Karpas-422 (cell line): ENCODE measurements around the gene ATOH8. TPM values are rescaled to one million over a fixed set of nuclear protein-coding genes. Genes with fewer than 3 reads are reported as not detected.

Source experiments
- DNase-seq: peaks from one replicate; pipeline ENCODE4 v3.0.0-alpha.2; 2015
- H2AFZ ChIP-seq: fragments of 200-600 bp; sonication (generic); 2 replicates; pipeline ENCODE4 v1.6.1; 2014; ENCODE audit warnings: antibody characterized with exemption, low read length, mixed read lengths
- H3K27ac ChIP-seq: fragments of 200-600 bp; sonication (generic); 2 replicates; pipeline ENCODE4 v1.5.1; 2014; ENCODE audit warnings: mild to moderate bottlenecking, low read length, moderate library complexity
- H3K27me3 ChIP-seq: fragments of 200-600 bp; sonication (generic); 2 replicates; pipeline ENCODE4 v1.6.1; 2014; ENCODE audit warnings: low read length, mixed read lengths
- H3K36me3 ChIP-seq: fragments of 200-600 bp; sonication (generic); 2 replicates; pipeline ENCODE4 v1.6.1; 2014; ENCODE audit warnings: low read length, mixed read lengths; ENCODE audit not compliant: insufficient read depth
- H3K4me1 ChIP-seq: fragments of 200-600 bp; sonication (generic); 2 replicates; pipeline ENCODE4 v1.6.1; 2014; ENCODE audit warnings: mild to moderate bottlenecking, low read length, mixed read lengths
- H3K4me2 ChIP-seq: fragments of 200-600 bp; sonication (generic); 2 replicates; pipeline ENCODE4 v1.6.1; 2014; ENCODE audit warnings: low read length, low read depth, mild to moderate bottlenecking; ENCODE audit not compliant: poor library complexity, severe bottlenecking
- H3K4me3 ChIP-seq: fragments of 200-600 bp; sonication (generic); 2 replicates; pipeline ENCODE4 v1.5.1; 2014; ENCODE audit warnings: mild to moderate bottlenecking, antibody characterized with exemption, low read length, mixed read lengths
- H3K79me2 ChIP-seq: fragments of 200-600 bp; sonication (generic); 2 replicates; pipeline ENCODE4 v1.6.1; 2014; ENCODE audit warnings: mild to moderate bottlenecking, low read length, mixed read lengths
- H3K9ac ChIP-seq: fragments of 200-600 bp; sonication (generic); 2 replicates; pipeline ENCODE4 v1.6.0; 2014; ENCODE audit warnings: low read length
- H3K9me2 ChIP-seq: fragments of 200-600 bp; sonication (generic), shearing (Covaris generic); replicated peaks from 2 replicates; pipeline ENCODE4 v1.6.0; 2014; ENCODE audit warnings: mild to moderate bottlenecking, low read length, moderate library complexity; ENCODE audit not compliant: insufficient read depth
- H3K9me3 ChIP-seq: fragments of 300-700, 200-600 bp; sonication (generic); 2 replicates; pipeline ENCODE4 v1.6.1; 2014; ENCODE audit warnings: low read length, mixed read lengths
- H4K20me1 ChIP-seq: fragments of 200-600 bp; sonication (generic); 2 replicates; pipeline ENCODE4 v1.6.1; 2014; ENCODE audit warnings: mild to moderate bottlenecking, antibody characterized with exemption, low read length, low read depth; ENCODE audit not compliant: insufficient read depth
- total RNA-seq: library from RNA; depleted of rRNA; stranded (reverse); fragments of >200 nt; shearing (Covaris generic); gene quantifications from 2 replicates; pipeline ENCODE4 v1.2.3, GENCODE V29; 2014; ENCODE audit warnings: low replicate concordance

The ATOH8 gene
- total RNA-seq, 1 experiment from 2014 or later = not detected

- Histone ChIP-seq H3K4me3 (no peak overlapping the region), H2AFZ (no peak overlapping the region), H3K4me2 (no peak overlapping the region), H3K27ac (no peak overlapping the region), H3K27me3 (no peaks in the 10 kb centered on the region; the same call in 1 of the 2 replicates), H3K9me3 (no peaks in the 10 kb centered on the region), H3K36me3 (no peaks in the 10 kb centered on the region), H4K20me1 (no peaks in the 10 kb centered on the region; the same call in 1 of the 2 replicates), H3K79me2 (no peaks in the 10 kb centered on the region), H3K9ac (no peak overlapping the region), H3K4me1 (no peaks in the 10 kb centered on the region), H3K9me2 (no peaks in the 10 kb centered on the region)
- DNase-seq = no peak
These were observed 17.1 kb downstream of the ATOH8 start for GRCh38 chr2:85770786-85771409.

DNA sequence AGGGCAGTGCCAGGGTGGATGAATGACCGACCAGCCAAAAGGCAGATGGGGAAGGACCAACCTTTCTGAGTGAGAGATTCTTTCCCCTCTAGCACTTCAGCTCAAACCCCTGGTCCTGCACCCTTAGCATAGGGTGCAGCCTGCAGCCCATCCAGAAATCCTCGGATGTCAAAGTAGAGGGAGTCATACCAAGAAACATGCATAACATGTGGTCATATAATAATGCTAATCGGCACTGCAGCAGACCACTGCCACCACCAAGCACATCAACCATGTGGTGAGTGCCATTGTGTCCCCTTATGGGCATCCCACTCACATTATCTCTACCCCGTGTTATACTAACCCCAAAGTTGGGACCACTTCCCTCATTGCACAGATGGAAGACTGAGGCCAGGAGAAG lies 17.7 kb downstream of the ATOH8 start:
- H3K27ac ChIP-seq = no peak overlapping the region
- no peaks in the 10 kb centered on the region; the same call in 1 of the 2 replicates for H3K27me3 ChIP-seq
- H3K9ac ChIP-seq = no peak overlapping the region

DNA sequence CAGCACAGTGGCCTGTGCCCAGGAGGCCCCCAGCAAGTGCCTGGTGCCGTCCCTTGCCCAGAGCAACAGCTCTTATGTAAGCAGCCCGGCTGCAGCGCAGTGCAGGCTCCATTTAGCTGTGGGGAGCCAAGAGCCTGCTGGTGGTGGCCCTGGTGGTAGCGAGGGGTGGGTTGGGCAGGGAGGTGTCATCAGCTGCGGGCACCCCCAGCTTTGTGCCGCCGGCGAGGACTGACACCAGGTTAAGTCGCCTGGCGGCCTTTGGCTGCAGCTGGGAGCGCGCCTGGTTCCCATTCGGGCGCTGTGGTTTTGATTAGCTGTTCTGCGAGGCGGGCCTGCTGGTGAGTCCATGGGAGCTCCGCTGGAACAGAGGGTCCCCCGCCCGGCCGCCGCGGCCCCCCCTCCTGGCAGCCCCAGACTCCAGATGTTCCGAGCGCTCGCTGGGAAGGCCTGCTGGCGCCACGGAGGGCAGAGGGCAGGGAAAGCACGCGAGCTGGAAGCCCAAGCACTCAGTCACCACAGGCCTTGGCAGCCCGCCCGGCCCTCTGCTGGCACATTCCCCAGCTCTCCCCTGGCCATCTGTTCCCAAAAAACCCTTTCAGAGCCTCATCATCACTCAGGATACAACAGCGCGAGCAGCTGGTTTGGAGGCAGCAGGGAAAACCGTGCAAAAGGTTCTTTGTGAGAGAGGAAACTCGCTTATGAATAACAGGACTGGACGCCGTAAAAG lies 18.4 kb downstream of the ATOH8 start:
- Histone ChIP-seq H3K9ac (no peak overlapping the region), H2AFZ (no peak overlapping the region)

More for the DNA sequence above, 17.7 kb downstream of the ATOH8 start:
- Histone ChIP-seq H4K20me1 (no peaks in the 10 kb centered on the region; the same call in 1 of the 2 replicates), H3K4me2 (no peak overlapping the region), H3K4me1 (no peaks in the 10 kb centered on the region), H2AFZ (no peak overlapping the region), H3K79me2 (no peaks in the 10 kb centered on the region), H3K9me3 (no peaks in the 10 kb centered on the region), H3K9me2 (no peaks in the 10 kb centered on the region), H3K4me3 (no peak overlapping the region), H3K36me3 (no peaks in the 10 kb centered on the region)
- DNase-seq = no peak

DNA sequence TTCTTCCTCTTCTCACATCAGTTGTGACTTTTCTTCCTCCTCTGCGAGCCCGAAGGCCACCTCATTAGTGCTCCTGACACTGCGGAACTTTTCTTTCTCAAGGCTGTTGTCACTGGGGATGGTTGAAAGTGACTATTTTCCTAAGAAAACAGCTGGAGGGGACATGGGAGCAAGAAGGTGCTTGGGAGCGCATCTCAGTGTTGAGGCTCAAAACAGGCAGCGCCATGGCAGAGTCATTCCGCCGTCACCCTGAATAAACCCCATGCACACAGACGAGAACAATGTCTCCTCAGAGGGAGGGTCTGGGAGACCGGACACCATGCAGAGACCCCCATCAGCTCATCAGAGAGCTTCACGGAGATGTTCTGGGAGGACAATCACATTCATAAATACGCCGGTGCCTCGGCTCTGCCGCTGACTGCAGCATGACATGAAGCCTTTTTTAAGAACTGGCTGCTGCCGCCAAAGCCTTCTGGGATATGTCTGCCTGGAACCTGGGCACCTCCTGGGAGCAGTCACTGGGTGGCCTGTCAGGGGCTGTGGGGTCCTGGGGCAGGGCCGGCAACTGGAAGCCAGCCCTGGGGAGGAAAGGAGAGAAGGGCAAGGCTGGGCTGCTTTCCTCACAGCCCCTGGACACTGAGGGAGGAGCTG lies 19.2 kb downstream of the ATOH8 start:
- H3K27ac ChIP-seq = no peak overlapping the region
- H4K20me1 ChIP-seq = no peaks in the 10 kb centered on the region
- no peaks in the 10 kb centered on the region for H3K4me1 ChIP-seq
- no peak overlapping the region for H3K4me3 ChIP-seq
- no peaks in the 10 kb centered on the region; the same call in 1 of the 2 replicates for H3K27me3 ChIP-seq
- no peaks in the 10 kb centered on the region for H3K9me2 ChIP-seq
- no peaks in the 10 kb centered on the region for H3K9me3 ChIP-seq
- H3K79me2 ChIP-seq = no peaks in the 10 kb centered on the region
- no peak overlapping the region for H3K9ac ChIP-seq
- no peak overlapping the region for H2AFZ ChIP-seq
- no peak overlapping the region for H3K4me2 ChIP-seq
- no peak for DNase-seq
- H3K36me3 ChIP-seq = no peaks in the 10 kb centered on the region

More for the DNA sequence above, 18.4 kb downstream of the ATOH8 start:
- Histone ChIP-seq H3K4me2 (no peak overlapping the region), H3K79me2 (no peaks in the 10 kb centered on the region), H3K36me3 (no peaks in the 10 kb centered on the region), H3K9me2 (no peaks in the 10 kb centered on the region), H3K4me3 (no peak overlapping the region), H3K4me1 (no peaks in the 10 kb centered on the region), H4K20me1 (no peaks in the 10 kb centered on the region; the same call in 1 of the 2 replicates), H3K9me3 (no peaks in the 10 kb centered on the region), H3K27ac (no peak overlapping the region), H3K27me3 (no peaks in the 10 kb centered on the region; the same call in 1 of the 2 replicates)
- DNase-seq = no peak

GRCh38 chr2:85773692-85774091 lies 19.9 kb downstream of the ATOH8 start:
- no peaks in the 10 kb centered on the region for H3K9me2 ChIP-seq
- H4K20me1 ChIP-seq = no peaks in the 10 kb centered on the region
- H3K4me3 ChIP-seq = no peak overlapping the region
- no peak overlapping the region for H2AFZ ChIP-seq
- no peaks in the 10 kb centered on the region for H3K9me3 ChIP-seq
- H3K79me2 ChIP-seq = no peaks in the 10 kb centered on the region
- no peak overlapping the region for H3K4me2 ChIP-seq
- H3K27ac ChIP-seq = no peak overlapping the region
- H3K27me3 ChIP-seq = no peaks in the 10 kb centered on the region; the same call in 1 of the 2 replicates
- no peak for DNase-seq
- H3K36me3 ChIP-seq = no peaks in the 10 kb centered on the region
- no peak overlapping the region for H3K9ac ChIP-seq
- no peaks in the 10 kb centered on the region for H3K4me1 ChIP-seq

DNA sequence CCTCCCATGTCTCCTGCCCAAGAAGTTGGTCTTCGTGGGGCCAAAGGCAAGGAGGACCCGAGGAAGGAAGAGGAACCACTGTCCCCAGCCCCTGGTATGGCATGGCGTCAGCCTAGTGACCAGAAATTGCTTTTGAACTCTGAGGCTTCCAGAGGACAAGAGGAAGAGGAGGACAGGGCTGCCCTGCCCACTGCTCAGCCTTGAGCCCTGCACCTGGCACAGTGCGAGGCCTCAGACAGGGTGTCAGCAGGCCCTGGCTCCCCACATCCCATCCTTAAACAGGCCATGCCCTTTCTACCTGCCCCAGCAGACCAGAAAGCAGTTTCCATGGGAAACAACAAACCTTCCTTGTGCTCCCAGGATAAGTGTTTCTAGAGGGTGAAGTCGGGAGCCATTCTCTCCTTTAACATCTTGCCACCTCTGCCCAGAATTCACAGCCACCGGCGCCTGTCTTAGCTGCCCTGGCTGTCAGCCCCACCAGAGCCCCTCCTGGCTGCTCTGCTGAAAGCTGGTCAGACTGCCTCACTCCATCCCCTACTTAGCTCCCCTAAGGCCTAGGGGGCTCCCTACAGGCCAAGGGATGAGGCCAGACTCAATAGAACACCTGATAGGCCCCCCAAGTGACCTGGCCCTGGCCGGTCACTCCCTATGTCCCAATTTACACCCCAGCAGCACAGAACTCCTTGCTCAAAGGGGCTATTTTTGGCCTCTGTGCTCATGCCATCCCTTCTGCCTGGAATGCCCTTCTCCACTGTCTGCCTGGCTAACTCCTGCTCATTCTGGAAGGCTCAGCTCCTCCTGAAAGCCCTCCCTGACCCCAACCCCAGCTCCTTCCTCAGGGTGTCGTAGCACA lies 20.6 kb downstream of the ATOH8 start:
- Histone ChIP-seq H3K27me3 (no peaks in the 10 kb centered on the region; the same call in 1 of the 2 replicates), H4K20me1 (no peaks in the 10 kb centered on the region), H3K4me1 (no peaks in the 10 kb centered on the region), H2AFZ (no peak overlapping the region), H3K4me3 (no peak overlapping the region), H3K9me3 (no peaks in the 10 kb centered on the region), H3K4me2 (no peak overlapping the region), H3K9ac (no peak overlapping the region), H3K27ac (no peak overlapping the region), H3K36me3 (no peaks in the 10 kb centered on the region), H3K79me2 (no peaks in the 10 kb centered on the region), H3K9me2 (no peaks in the 10 kb centered on the region)
- no peak for DNase-seq

- Histone ChIP-seq H3K9me3 (no peaks in the 10 kb centered on the region), H3K4me1 (no peaks in the 10 kb centered on the region), H4K20me1 (no peaks in the 10 kb centered on the region), H3K27ac (no peak overlapping the region), H3K9me2 (no peaks in the 10 kb centered on the region), H3K4me2 (no peak overlapping the region), H3K27me3 (no peaks in the 10 kb centered on the region; the same call in 1 of the 2 replicates), H2AFZ (no peak overlapping the region), H3K4me3 (no peak overlapping the region), H3K36me3 (no peaks in the 10 kb centered on the region), H3K9ac (no peak overlapping the region), H3K79me2 (no peaks in the 10 kb centered on the region)
- no peak for DNase-seq
These were observed 21.9 kb downstream of the ATOH8 start for GRCh38 chr2:85775406-85776381.
